PC-3 (cell line): ENCODE measurements around the gene TSPAN17. TPM values are rescaled to one million over a fixed set of nuclear protein-coding genes. Genes with fewer than 3 reads are reported as not detected.

Experiments used
- ATAC-seq: fragments of 200-7000 bp; cut with Tn5 transposase; 2 replicates; pipeline ENCODE4 v1.9.1; 2020; ENCODE audit warnings: mild to moderate bottlenecking, moderate library complexity
- BruUV-seq: library from RNA; stranded (reverse); fragments of 400-500 nt; replicated peaks from 2 replicates; lab custom pipeline; 2021; lab: Mats Ljungman, UMichigan
- CTCF ChIA-PET: fragments of 300-600 bp; sonication (Branson Sonifier 250); formaldehyde crosslinking; loops from one replicate; lab custom pipeline; 2022; ENCODE audit warnings: antibody characterized with exemption; lab: Charles Lee
- POLR2A ChIA-PET: fragments of 300-600 bp; sonication (Branson Sonifier 250); formaldehyde crosslinking; loops from one replicate; lab custom pipeline; 2022; ENCODE audit warnings: antibody characterized with exemption; ENCODE audit not compliant: unreplicated experiment; lab: Charles Lee
- DNase-seq: peaks from one replicate; pipeline ENCODE4 v3.0.0-alpha.2; 2015
- H2AFZ ChIP-seq: fragments of 300-600 bp; sonication (generic); 2 replicates; pipeline ENCODE4 v1.6.0; 2016; ENCODE audit warnings: antibody characterized with exemption, low read length
- H3F3A ChIP-seq: fragments of 300-600 bp; sonication (generic); one replicate; pipeline ENCODE4 v1.6.0; 2017; ENCODE audit warnings: antibody characterized with exemption, low read length, control low read depth, mild to moderate bottlenecking; ENCODE audit not compliant: unreplicated experiment
- H3K27ac ChIP-seq: fragments of 300-600 bp; sonication (generic); 2 replicates; pipeline ENCODE4 v1.5.1; 2016; ENCODE audit warnings: mild to moderate bottlenecking, low read length
- H3K27me3 ChIP-seq: fragments of 300-600 bp; sonication (generic); 2 replicates; pipeline ENCODE4 v1.6.1; 2016; ENCODE audit warnings: low read length, mixed read lengths
- H3K36me3 ChIP-seq: fragments of 300-600 bp; sonication (generic); 2 replicates; pipeline ENCODE4 v1.6.1; 2016; ENCODE audit warnings: low read depth, mixed run types, low read length, mixed read lengths
- H3K4me1 ChIP-seq: fragments of 300-600 bp; sonication (generic); 2 replicates; pipeline ENCODE4 v1.5.1; 2016; ENCODE audit warnings: low read length; ENCODE audit not compliant: insufficient read depth
- H3K4me2 ChIP-seq: fragments of 300-600 bp; sonication (generic); 2 replicates; pipeline ENCODE4 v1.6.0; 2016; ENCODE audit warnings: low read length
- H3K4me3 ChIP-seq: fragments of 300-600 bp; sonication (generic); 2 replicates; pipeline ENCODE4 v1.5.1; 2016; ENCODE audit warnings: mild to moderate bottlenecking, low read length, mixed read lengths
- H3K79me2 ChIP-seq: fragments of 300-600 bp; sonication (generic); 2 replicates; pipeline ENCODE4 v1.6.1; 2017; ENCODE audit warnings: low read length, mixed read lengths
- H3K9ac ChIP-seq: fragments of 300-600 bp; sonication (generic); 2 replicates; pipeline ENCODE4 v1.6.0; 2016; ENCODE audit warnings: mild to moderate bottlenecking, low read length
- H3K9me2 ChIP-seq: fragments of 300-600 bp; sonication (generic); replicated peaks from 2 replicates; pipeline ENCODE4 v1.6.1; 2016; ENCODE audit warnings: mixed run types, low read length, mixed read lengths
- H3K9me3 ChIP-seq: fragments of 300-600 bp; sonication (generic); 2 replicates; pipeline ENCODE4 v1.6.1; 2016; ENCODE audit warnings: low read length, mixed read lengths
- H4K20me1 ChIP-seq: fragments of 300-600 bp; sonication (generic); 2 replicates; pipeline ENCODE4 v1.6.1; 2016; ENCODE audit warnings: low read length, mixed read lengths
- EZH2 ChIP-seq: fragments of 300-600 bp; sonication (generic); IDR thresholded peaks from one replicate; pipeline ENCODE4 v1.6.1; 2017; ENCODE audit warnings: antibody characterized with exemption, mild to moderate bottlenecking, low read length; ENCODE audit not compliant: unreplicated experiment
- EZH2phosphoT487 ChIP-seq: fragments of 300-600 bp; sonication (generic); IDR thresholded peaks from 2 replicates; pipeline ENCODE4 v1.6.1; 2018; ENCODE audit warnings: mild to moderate bottlenecking, antibody characterized with exemption, low read length, borderline replicate concordance
- intact Hi-C: fragments of 100-400 bp; cut with micrococcal nuclease; formaldehyde crosslinking; loops from 2 replicates; pipeline ENCODE4 v1.9.0; 2023
- total RNA-seq: library from RNA; depleted of rRNA; stranded (reverse); fragments of >200 nt; gene quantifications from 2 replicates; pipeline ENCODE4 v1.2.3, GENCODE V29; 2014
- TF ChIP-seq, protein P1 (sequence below): fragments of 300-600 bp; sonication (generic); conservative IDR thresholded peaks from 2 replicates; pipeline ENCODE4 v1.5.1; 2017; ENCODE audit warnings: antibody characterized with exemption, low read depth, mild to moderate bottlenecking, low read length

Gene TSPAN17
- total RNA-seq, 1 experiment from 2014 or later = 47.3 TPM

GRCh38 chr5:176644294-176644693, 3.0 kb upstream of the TSPAN17 start:
- no peaks in the 10 kb centered on the region for H3K9me3 ChIP-seq
- no peaks in the 10 kb centered on the region for H3K27me3 ChIP-seq
- ATAC-seq (no peak), DNase-seq (no peak)
- intact Hi-C loops = no loop called here
- POLR2A ChIA-PET = no interaction called here
- 0 out of 2 replicates have a peak, but pooled peaks cover 4% of the 10 kb centered on the region for H4K20me1 ChIP-seq
- H3K4me1 ChIP-seq = peaks cover 17% of the 10 kb centered on the region
- H2AFZ ChIP-seq = no peak overlapping the region
- no peak overlapping the region for H3K27ac ChIP-seq
- CTCF ChIA-PET = no interaction called here
- no peak overlapping the region for H3K9ac ChIP-seq
- no peaks in the 10 kb centered on the region for H3K36me3 ChIP-seq
- peaks cover 18% of the 10 kb centered on the region for H3K79me2 ChIP-seq
- H3K4me3 ChIP-seq = no peak overlapping the region
- TF ChIP-seq EZH2 (no peak), EZH2phosphoT487 (no peak)
- TF ChIP-seq, protein P1, sequence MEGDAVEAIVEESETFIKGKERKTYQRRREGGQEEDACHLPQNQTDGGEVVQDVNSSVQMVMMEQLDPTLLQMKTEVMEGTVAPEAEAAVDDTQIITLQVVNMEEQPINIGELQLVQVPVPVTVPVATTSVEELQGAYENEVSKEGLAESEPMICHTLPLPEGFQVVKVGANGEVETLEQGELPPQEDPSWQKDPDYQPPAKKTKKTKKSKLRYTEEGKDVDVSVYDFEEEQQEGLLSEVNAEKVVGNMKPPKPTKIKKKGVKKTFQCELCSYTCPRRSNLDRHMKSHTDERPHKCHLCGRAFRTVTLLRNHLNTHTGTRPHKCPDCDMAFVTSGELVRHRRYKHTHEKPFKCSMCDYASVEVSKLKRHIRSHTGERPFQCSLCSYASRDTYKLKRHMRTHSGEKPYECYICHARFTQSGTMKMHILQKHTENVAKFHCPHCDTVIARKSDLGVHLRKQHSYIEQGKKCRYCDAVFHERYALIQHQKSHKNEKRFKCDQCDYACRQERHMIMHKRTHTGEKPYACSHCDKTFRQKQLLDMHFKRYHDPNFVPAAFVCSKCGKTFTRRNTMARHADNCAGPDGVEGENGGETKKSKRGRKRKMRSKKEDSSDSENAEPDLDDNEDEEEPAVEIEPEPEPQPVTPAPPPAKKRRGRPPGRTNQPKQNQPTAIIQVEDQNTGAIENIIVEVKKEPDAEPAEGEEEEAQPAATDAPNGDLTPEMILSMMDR = no peak
- H3K4me2 ChIP-seq = no peak overlapping the region
- no TSS peak for BruUV-seq
- no peaks in the 10 kb centered on the region for H3F3A ChIP-seq
- no peaks in the 10 kb centered on the region for H3K9me2 ChIP-seq

- no peak for ATAC-seq
- Histone ChIP-seq H3K4me1 (peaks cover 17% of the 10 kb centered on the region), H3K79me2 (peaks cover 25% of the 10 kb centered on the region), H3K9me2 (no peaks in the 10 kb centered on the region), H3K36me3 (no peaks in the 10 kb centered on the region), H3K9ac (no peak overlapping the region), H3K4me2 (no peak overlapping the region), H3K9me3 (no peaks in the 10 kb centered on the region), H3F3A (no peaks in the 10 kb centered on the region), H4K20me1 (0 out of 2 replicates have a peak, but pooled peaks cover 4% of the 10 kb centered on the region), H3K27me3 (no peaks in the 10 kb centered on the region), H3K27ac (no peak overlapping the region), H2AFZ (no peak overlapping the region), H3K4me3 (no peak overlapping the region)
- DNase-seq = no peak
- BruUV-seq = no TSS peak
- CTCF ChIA-PET = no interaction called here
- intact Hi-C loops = no loop called here
- TF ChIP-seq EZH2phosphoT487 (no peak), EZH2 (no peak)
- TF ChIP-seq, protein P1 = no peak
- POLR2A ChIA-PET = interaction anchor here (0.5 kb wide), 1 partner anchor 269 kb away, joined by 3 read pairs; no protein-coding TSS in a partner anchor
Observed at GRCh38 chr5:176644878-176645670, 2.2 kb upstream of the TSPAN17 start.
